Astrocyte of the hippocampus (primary cell): Measurements from ENCODE around the gene FAM181B.

Experiments used
- DNase-seq: peaks from one replicate; pipeline ENCODE4 v3.0.0; 2011; ENCODE audit warnings: low read depth, low spot score

The FAM181B gene

GRCh38 chr11:82683029-82683428, 50.6 kb downstream of the FAM181B start:
- DNase-seq = no peak

- peak; percentile 80 for DNase-seq
Measured at GRCh38 chr11:82682003-82682751, 51.5 kb downstream of the FAM181B start.

GRCh38 chr11:82680252-82680651, 53.4 kb downstream of the FAM181B start:
- no peak for DNase-seq
